Pulmonary artery endothelial cell (primary cell): ENCODE results near the gene MBD4. TPM values are rescaled to one million over a fixed set of nuclear protein-coding genes. Genes with fewer than 3 reads are reported as not detected.

Experiments
- DNase-seq: peaks from one replicate; pipeline ENCODE4 v3.0.0-alpha.2; 2011; ENCODE audit warnings: low read depth, low spot score
- total RNA-seq: library from RNA; depleted of rRNA; stranded (reverse); fragments of >200 nt; gene quantifications from 2 replicates; pipeline ENCODE4 v1.2.3, GENCODE V29; 2014

MBD4 gene
- total RNA-seq, 1 donor from 2014 or later: 20.0 TPM

GRCh38 chr3:129463094-129463493 lies 23.3 kb upstream of the MBD4 start:
- DNase-seq: no peak

GRCh38 chr3:129462361-129462968 lies 22.7 kb upstream of the MBD4 start:
- DNase-seq: no peak

GRCh38 chr3:129461461-129462146 lies 21.9 kb upstream of the MBD4 start:
- no peak for DNase-seq

DNA sequence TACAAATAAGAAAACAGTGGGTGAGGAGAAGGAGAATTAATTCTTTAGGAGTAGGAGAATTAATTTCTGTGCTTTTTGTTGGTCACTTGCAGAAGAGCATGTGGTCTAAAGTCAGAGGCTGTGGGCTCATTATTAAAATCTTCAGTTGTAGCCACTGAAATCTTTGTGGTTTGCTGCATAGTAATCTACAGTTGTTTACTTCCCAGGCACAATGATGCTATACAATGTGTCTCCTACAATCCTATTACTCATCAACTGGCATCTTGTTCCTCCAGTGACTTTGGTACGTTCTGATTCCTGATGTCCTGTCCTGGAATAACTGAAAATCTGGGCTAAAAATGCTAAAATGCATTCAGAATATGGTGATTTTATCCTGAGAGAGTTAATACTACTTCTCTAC lies 21.3 kb upstream of the MBD4 start:
- no peak for DNase-seq

- DNase-seq: no peak
Measured at GRCh38 chr3:129460572-129460971, 20.8 kb upstream of the MBD4 start.

DNA sequence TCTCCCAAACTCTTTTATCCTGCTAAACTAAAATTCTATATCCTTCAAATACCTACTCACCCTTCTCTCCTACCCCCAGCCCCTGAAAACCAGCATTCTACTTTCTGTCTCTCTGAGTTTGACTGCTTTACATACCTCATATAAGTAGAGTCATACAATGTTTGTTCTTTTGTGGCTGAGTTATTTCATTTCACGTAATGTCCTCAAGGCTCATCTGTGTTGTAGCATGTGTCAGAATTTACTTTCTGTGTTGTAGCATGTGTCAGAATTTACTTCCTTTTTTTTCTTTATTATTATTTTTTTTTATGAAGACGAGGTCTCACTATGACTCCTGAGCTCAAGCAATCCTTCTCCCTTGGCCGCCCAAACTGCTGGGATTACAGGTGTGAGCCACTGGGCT lies 20.4 kb upstream of the MBD4 start:
- DNase-seq: no peak

GRCh38 chr3:129453732-129454131 lies 14.0 kb upstream of the MBD4 start:
- no peak for DNase-seq

- DNase-seq: no peak
Measured at GRCh38 chr3:129449279-129450115, 9.7 kb upstream of the MBD4 start.

DNA sequence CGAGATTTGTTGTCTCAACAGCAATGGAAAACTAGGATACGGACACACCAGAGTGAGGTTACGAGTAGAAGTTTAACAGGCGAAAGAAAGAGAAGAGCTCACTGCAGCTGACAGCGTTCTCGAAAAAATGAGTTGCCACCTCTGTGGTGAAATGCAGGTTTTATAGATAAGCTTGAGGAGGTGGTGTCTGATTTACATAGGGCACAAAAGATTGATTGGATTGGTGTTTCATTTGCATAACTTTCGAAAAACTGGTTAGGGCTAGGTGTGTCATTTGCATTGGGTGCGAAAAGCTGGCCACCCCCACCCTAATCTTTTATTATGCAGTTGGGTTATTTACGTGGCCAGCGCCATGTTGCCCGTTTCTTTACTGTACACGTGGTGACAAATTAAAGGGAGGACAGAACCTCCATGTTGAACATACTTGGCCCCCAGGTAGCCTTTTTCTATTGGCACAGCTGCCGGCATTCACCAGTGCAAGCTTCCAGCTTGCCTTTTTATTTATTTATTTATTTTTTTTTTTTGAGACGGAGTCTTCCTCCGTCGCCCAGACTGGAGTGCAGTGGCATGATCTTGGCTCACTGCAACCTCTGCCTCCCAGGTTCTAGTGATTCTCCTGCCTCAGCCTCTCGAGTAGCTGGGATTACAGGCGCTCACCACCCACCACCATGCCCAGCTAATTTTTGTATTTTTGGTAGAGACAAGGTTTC lies 8.6 kb upstream of the MBD4 start:
- DNase-seq: no peak

DNA sequence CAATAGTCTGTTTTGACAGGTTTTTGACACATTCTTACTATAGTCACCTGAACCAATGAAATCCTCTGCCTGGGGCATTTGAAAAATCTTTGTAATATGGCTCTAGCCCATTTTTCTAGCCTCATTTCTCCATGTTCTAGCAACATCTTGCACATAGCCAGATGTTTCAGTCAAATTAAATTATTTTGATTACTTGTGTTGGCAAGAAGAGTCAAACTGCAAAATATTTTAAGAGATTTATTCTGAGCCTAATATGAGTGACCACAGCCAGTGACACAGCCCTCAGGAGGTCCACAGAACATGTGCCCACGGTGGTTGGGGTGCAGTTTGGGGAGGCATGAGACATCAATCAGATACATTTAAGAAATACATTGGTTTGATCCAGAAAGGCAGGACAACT lies 7.2 kb upstream of the MBD4 start:
- no peak for DNase-seq

DNA sequence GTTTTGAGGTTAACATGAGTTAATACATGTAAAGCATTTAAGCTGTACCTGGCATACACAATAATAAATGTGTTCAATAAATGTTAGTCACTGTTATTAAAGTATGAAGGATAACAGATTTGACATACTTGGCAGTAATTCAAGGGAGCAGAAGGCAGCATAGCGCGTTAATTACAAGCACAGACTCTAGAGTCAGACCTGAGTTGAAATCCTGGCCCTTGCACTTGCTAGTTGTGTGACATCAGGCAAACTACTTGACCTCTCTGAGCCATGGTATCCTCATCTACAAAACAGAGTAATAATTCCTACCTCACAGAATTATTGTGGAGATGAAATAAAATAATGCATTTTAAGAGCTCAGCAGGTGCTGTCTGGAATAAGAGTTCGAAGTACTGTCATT lies 5.7 kb upstream of the MBD4 start:
- no peak for DNase-seq

DNA sequence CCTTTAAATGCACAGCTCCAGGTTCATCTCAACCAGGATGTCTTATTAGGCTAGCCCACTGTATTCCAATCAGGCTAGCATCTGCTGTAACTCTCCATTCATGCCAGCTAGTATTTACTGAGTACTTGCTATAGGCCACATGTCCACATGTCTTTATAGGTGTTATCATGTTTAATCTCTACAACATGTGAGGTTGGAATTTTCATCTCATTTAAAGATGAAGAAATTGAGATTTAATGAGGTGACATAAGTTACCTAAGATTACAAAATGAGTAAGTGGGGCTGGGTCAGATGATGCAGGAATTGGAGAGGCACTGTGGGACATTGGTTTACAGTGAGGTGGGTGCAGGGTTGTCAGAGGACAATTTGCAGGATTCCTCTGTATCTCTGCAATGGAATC lies 3.2 kb upstream of the MBD4 start:
- no peak for DNase-seq

DNA sequence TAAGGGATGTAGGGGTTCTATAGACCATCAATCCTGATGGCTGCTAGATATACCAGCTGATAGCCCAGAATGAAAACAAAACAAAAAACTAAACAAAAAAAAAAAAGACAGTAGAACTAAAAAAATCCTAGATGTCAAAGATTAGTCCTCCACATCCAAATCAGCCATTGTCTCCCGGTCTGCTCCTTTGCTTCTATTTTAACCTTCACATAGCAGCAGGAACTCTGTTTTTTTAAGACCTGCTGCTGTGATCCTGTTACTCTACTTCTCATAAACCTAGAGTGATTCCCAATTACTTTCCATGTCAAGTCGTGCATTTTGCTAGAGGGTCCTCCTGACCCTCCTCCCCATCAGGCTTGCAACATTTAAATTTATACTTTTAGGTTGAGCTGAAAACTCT lies 2.7 kb upstream of the MBD4 start:
- no peak for DNase-seq

GRCh38 chr3:129441782-129442181 lies 2.0 kb upstream of the MBD4 start:
- peak; percentile 64 for DNase-seq

DNA sequence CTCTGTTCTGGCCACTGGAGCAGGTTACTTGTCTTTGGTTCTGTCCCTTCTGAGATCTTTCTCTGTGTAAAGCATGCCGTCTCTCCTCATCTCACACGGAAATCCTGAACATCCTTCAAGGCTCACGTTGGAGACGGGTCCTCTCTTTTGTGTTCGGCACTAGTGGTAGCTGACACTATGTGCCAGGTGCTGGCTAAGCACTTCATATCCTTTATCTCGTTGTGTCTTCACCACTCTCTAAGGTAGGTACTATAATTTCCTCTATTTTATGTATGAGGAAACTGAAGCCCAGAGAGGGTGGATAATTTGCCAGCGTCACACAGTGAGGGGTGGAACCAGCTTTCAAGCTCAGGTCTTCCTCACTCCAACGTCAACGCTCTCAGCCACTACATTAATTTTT lies 1.5 kb upstream of the MBD4 start:
- DNase-seq: no peak

DNA sequence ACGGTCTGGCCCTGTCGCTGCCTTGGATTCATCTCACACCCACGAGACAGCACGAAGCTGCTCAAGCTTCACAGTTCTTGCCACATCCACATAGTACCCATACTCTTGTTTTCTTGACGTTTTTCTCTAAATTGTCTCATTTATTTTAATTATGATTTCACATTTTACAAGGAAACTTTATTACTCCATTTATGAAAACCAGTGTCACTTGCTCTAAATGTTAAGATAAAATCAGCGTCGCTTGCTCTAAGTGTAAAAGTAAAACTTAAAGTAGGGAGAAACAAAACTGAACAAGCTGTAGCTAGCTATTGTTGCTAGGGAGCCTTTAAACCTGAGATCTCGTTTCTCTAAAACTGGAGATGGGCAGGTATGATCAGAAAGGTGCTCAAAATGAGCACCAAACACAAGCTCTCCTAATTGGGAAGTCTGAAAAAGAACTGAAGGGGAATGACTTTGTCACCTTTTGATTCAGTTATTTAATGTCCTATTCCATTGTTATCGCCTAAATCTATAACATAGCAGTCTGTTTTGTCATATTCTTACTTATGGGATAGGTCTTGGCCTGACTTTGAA lies 956 bp upstream of the MBD4 start:
- no peak for DNase-seq

- no peak for DNase-seq
Measured at GRCh38 chr3:129439226-129439816, 427 bp downstream of the MBD4 start.

- no peak for DNase-seq
Measured at GRCh38 chr3:129435367-129435766, 4.4 kb downstream of the MBD4 start.

DNA sequence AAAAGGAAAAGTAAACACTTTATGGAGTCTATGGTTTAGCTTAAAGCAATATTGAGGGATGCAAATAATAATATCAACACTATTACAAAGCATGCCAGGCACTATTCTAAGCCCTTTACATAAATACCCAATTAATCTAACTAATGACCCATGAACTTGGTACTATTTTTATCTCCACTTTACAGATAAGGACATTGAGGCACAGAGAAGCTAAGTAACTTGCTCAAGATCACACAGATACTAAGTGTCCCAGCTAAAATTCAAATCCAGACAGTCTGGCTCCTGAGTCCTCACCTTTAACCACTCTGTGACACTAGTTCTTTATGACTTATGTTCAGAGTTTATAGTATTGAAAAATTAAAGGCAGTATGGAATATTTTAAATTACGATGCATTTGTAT lies 5.6 kb downstream of the MBD4 start:
- no peak for DNase-seq

DNA sequence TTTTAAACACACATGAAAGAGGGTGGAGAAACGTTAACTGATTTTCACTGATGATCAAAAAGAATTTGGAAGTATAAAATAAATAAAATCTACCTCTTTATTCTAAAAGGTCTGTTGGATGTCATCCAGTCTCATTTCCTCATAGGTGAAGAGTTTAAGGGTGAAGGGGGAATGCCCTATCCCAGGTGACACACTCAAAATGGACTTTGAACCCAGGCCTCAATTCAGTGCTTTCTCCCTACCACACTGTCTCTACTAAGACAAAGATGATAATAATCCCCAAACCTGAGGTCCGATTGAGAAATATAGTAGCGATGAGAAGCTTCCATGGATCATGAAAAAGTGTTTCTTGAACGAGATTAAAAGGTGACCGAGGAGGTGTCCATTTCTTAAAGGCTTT lies 6.2 kb downstream of the MBD4 start:
- no peak for DNase-seq

GRCh38 chr3:129432671-129433070 lies 7.1 kb downstream of the MBD4 start:
- DNase-seq: no peak
